Renal pelvis (tissue), 12 donors: Measurements from ENCODE around the gene ZNF692. TPM values are rescaled to one million over a fixed set of nuclear protein-coding genes. Genes with fewer than 3 reads are reported as not detected.
"Not testable (repeated sequence)": the region's sequence is repeated elsewhere in the genome, so short reads cannot be mapped to it uniquely, and the experiment has no call there.

Source experiments
- DNase-seq: peaks from one replicate; pipeline ENCODE4 v3.0.0-alpha.2; 2013
- long read RNA-seq, 16 experiments: transcript quantifications; one replicate each; lab custom pipeline, GENCODE V29; 2026
- polyA plus RNA-seq, 3 donors: library from polyadenylated mRNA; unstranded; fragments of 120-200 nt; gene quantifications; one replicate each; pipeline ENCODE4 v1.2.1, GENCODE V29; 2013; ENCODE audit not compliant: insufficient read length in 3 of 3

The ZNF692 gene
- 10 to 100 TPM; 45.7 to 59.7 (median 56.0) TPM for polyA plus RNA-seq
- long read RNA-seq, donor 1, partial matches to known transcripts, result 0 of 2 reads
- long read RNA-seq, donor 1, other reads (novel, unspliced or antisense), result 0 of 2 reads
- long read RNA-seq, donor 2, result 0 reads
- long read RNA-seq, donor 3, partial matches to known transcripts, result 0 of 4 reads
- long read RNA-seq, donor 3, other reads (novel, unspliced or antisense), result 0 of 4 reads
- long read RNA-seq, donor 4, partial matches to known transcripts, result 0 of 9 reads
- long read RNA-seq, donor 4, other reads (novel, unspliced or antisense), result 0 of 9 reads
- long read RNA-seq, donor 5, partial matches to known transcripts, result 0 of 2 reads
- long read RNA-seq, donor 5, other reads (novel, unspliced or antisense), result 0 of 2 reads
- long read RNA-seq, donor 6, partial matches to known transcripts, result 0 of 5 reads
- long read RNA-seq, donor 6, other reads (novel, unspliced or antisense), result 0 of 5 reads
- long read RNA-seq, donor 7, partial matches to known transcripts, result 0 of 5 reads
- long read RNA-seq, donor 7, other reads (novel, unspliced or antisense), result 0 of 5 reads
- long read RNA-seq, donor 8, partial matches to known transcripts, result 0 of 4 reads
- long read RNA-seq, donor 8, other reads (novel, unspliced or antisense), result 0 of 4 reads
- long read RNA-seq, donor 9, partial matches to known transcripts, result 0 of 4 reads
- long read RNA-seq, donor 9, other reads (novel, unspliced or antisense), result 0 of 4 reads
- long read RNA-seq, donor 10, partial matches to known transcripts, result 0 of 4 reads
- long read RNA-seq, donor 10, other reads (novel, unspliced or antisense), result 0 of 4 reads
- long read RNA-seq, donor 11, partial matches to known transcripts, result 0 of 2 reads
- long read RNA-seq, donor 11, other reads (novel, unspliced or antisense), result 0 of 2 reads
- long read RNA-seq, donor 12, partial matches to known transcripts, result 0 of 11 reads
- long read RNA-seq, donor 12, other reads (novel, unspliced or antisense), result 0 of 11 reads
- long read RNA-seq, donor 13, partial matches to known transcripts, result 0 of 1 reads
- long read RNA-seq, donor 13, other reads (novel, unspliced or antisense), result 0 of 1 reads
- long read RNA-seq, donor 14, result 0 reads
- long read RNA-seq, donor 15, partial matches to known transcripts, result 0 of 9 reads
- long read RNA-seq, donor 15, other reads (novel, unspliced or antisense), result 0 of 9 reads
- long read RNA-seq, donor 16, partial matches to known transcripts, result 0 of 4 reads
- long read RNA-seq, donor 16, other reads (novel, unspliced or antisense), result 0 of 4 reads

DNA sequence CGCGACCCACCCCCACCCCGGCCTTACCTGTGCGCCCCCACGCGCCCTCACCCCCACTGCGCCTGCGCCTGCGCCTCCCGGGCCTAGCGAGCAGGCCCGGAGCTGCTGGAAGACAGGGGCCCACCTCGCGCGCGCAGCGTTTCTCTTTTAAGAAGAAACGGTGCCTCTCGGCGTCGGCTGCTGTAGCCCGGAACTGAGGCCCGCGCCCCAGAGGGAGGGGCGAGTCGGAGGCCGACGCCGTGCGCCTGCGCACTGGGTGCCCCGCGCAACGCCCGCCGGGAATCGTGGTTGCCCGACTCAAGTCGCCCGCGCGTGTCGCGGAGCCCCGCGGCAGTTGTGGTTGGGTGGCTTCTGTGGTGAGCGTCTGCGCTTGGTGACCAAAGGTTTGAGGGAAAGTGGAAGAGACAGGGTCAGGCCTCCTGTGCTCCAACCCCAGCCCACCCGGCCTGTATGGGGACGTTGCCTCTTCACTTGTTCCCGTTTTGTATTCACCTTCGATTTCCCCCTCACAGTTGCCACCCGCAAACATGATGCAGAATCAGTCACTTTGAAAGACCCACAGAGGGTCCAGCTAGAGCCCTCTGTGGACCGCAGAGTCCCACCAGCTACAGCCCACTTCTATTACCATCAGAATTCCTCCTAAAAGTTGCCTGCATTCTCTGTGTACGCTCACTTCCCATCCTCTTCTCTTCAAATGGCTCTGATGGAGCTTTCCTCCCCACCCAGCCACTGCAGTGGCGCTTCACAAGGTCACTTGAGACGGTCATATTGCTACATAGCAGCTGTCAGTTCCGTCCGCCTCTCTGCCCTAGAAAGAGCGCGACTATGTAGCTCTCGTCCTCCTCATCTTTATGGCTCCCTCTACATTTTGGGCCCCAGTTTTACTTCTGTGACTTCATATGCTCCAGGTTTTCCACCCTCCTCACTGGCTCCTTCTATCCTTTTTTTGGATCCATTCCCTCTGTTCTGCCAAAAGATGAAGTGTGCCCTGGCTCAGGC, at the start of gene ZNF692:
Gene ZNF692, minus strand, starts transcription at position 195 of the 999 bp plus-strand sequence. CDS start 776 bp downstream, outside the sequence.
- peak; percentile 97 for DNase-seq

DNA sequence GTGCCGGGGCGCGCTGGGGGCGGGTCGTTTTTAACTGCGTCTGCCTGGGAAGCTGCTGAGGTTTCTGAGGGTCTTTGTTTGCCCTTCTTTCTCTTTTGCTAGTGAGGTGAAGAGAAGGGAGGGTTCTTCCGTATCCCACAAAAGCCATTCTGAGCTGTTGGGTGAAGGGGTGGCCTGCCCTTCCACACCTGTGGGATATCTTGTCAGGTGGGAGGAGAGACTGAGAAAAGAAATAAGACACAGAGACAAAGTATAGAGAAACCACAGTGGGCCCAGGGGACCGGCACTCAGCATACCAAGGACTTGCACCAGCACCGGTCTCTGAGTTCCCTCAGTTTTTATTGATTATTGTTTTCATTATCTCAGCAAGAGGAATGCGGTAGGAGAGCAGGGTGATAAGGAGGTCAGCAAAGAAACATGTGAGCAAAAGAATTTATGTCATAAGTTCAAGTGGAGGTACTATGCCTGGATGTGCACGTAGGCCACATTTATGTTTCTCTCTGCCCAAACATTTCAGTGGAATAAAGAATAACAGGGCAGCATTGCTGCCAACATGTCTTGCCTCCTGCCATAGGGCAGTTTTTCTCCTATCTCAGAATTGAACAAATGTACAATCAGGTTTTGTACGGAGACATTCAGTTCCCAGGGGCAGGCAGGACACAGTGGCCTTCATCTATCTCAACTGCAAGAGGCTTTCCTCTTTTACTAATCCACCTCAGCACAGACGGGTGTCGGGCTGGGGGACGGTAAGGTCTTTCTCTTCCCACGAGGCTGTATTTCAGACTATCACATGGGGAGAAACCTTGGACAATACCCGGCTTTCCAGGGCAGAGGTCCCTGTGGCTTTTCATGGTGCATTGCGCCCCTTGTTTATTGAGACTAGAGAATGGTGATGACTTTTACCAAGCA, 48.1 kb upstream of the ZNF692 start:
- DNase-seq, result peak; percentile 22

- peak; percentile 92 for DNase-seq
Measured at GRCh38 chr1:248906009-248906752, 47.3 kb upstream of the ZNF692 start, which contains the start of gene PGBD2. Gene PGBD2, plus strand, starts transcription at chr1:248906235. Its CDS starts 7,628 bp downstream, at chr1:248913863.

DNA sequence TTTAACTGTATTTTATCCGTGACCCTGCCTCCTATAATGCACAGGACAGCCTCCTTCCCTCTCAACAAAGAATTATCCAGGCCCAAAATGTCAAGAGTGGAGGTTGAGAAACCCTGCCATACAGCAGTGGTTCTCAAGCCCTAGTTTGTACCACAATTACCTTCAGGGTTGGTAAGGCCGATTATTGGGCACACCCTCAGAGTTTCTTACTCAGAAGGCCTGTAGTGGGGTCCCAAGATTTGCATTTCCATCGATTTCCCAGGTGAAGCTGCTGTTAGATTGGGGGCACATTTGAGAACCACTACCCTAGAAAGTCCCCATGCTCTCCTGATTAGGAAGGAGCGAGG, 46.8 kb upstream of the ZNF692 start:
- DNase-seq, result no peak

GRCh38 chr1:248904437-248905216, 45.7 kb upstream of the ZNF692 start:
- DNase-seq, result no peak

- DNase-seq, result no peak
Measured at GRCh38 chr1:248901578-248901977, 42.7 kb upstream of the ZNF692 start.

DNA sequence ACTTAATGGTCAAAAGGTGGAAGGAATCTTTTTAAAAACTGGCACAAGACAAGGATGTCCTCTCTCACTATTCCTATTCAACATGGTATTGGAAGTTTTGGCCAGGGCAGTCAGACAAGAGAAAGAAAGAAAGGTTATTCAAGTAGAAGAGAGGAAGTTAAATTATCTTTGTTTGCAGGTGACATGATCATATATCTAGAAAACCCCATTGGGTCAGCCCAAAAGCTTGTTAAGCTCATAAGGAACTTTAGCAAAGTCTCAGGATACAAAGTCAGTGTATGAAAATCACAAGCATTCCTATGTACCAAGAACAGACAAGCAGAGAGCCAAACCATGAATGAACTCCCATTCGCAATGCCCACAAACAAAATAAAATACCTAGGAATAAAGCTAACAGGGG, 41.8 kb upstream of the ZNF692 start:
- DNase-seq, result no peak

- DNase-seq, result no peak
Measured at GRCh38 chr1:248897412-248898337, 38.8 kb upstream of the ZNF692 start.

DNA sequence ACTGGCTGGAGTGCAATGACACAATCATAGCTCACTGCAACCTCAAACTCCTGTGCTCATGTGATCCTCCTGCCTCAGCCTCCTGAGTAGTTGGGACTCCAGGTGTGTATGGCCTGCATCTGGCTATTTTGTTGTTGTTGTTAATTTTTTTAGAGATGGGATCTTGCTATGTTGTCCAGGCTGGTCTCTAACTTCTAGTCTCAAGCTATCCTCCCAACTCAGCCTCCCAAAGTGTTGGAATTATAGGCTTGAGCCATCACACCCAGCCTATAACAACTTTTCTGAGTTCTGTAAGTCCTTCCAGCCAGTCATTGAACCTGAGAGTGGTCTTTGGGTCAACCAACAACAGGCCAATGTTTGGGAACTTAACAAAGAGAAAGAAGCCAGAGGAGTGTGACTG, 36.0 kb upstream of the ZNF692 start:
- DNase-seq, result no peak

DNA sequence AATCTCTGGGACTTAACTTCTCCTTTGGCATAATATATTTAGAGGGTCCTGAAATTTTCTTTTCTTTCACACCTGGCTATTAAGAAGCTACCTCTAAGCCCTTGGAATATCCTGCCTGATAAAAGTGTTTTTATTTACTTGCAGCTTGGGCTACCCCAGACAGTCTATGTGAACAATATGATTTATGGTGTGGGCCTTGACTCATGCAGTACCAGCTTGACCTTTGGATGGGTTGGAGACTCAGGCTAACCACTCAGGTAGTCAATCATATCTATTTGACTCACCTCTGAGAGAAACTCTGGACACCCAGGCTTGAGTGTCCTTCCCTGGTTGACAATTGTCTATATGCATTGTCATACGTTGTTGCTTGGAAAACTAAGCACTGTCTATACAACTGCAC, 33.7 kb upstream of the ZNF692 start:
- no peak for DNase-seq

- no peak for DNase-seq
Measured at GRCh38 chr1:248891758-248892157, 32.9 kb upstream of the ZNF692 start.

- DNase-seq, result no peak
Measured at GRCh38 chr1:248890549-248891498, 31.9 kb upstream of the ZNF692 start.

DNA sequence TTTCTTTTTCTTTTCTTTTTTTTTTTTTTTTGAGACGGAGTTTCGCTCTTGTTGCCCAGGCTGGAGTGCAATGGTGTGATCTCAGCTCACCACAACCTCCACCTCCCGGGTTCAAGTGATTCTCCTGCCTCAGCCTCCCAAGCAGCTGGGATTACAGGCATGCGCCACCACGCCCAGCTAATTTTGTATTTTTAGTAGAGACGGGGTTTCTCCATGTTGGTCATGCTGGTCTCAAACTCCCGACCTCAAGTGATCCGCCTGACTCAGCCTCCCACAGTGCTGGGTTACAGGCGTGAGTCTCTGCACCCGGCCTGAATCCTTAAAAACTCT, 31.0 kb upstream of the ZNF692 start:
- not testable (repeated sequence) for DNase-seq

DNA sequence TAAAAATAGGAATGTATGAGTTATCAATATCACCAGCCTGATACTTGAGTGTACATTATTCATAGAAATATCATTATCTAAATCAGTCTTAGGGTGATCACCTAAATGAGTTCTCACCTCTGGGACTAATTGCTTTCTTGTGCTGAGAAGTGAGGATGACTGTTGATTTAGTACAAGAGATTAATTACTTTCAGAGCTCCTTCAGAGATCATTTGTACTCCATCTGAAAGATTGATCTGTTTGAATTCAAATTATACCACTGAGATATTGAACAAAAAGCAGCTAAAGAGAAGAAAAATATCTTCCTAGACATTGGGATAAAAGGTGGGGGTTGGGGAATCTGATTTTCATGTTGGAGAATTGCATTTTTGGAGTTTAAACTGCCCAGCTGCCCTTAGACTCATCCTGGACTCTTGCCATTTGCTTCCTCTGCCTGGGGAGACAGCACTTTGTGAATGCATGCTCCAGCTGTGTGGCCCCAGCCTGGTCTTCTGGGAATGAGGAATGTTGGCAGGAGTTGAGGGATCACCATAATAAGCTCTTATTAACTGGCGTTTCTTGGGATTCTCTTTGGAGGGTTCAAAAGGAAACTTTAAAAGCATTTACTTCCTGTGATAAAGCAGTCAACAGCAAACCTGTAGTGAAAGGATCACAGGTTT, 27.5 kb upstream of the ZNF692 start:
- DNase-seq, result no peak

DNA sequence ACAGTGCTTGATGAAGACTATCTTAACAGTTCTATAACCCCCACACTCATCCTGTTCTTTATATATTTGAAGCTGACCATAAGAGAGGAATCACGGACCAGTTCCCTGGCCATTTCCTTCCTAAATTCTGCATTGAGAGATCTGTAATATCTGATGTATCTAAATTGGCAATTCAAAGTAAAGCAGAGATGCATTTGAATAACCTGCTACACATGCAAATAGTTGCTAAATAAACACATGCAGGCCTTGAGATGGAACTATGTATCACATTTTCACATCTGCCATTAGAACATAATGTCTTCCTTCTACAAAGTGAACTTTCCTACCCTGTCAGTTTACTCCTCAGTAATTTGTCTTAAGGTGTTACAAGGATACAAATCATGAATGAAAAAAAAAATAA, 26.8 kb upstream of the ZNF692 start:
- no peak for DNase-seq
